Osteoblast (primary cell): ENCODE data around the gene DYRK1B. TPM values are rescaled to one million over a fixed set of nuclear protein-coding genes. Genes with fewer than 3 reads are reported as not detected.

Experiments
- DNase-seq: peaks from one replicate; pipeline ENCODE4 v3.0.0; 2011; ENCODE audit warnings: low spot score, mixed read lengths; ENCODE audit not compliant: insufficient read length; ENCODE audit errors: missing footprints
- H2AFZ ChIP-seq: 2 replicates; pipeline ENCODE4 v1.6.0; 2011; ENCODE audit warnings: mild to moderate bottlenecking, low read length
- H3K27ac ChIP-seq: 2 replicates; pipeline ENCODE4 v1.5.1; 2011; ENCODE audit warnings: mild to moderate bottlenecking, low read depth, low read length, moderate library complexity
- H3K27me3 ChIP-seq: 2 replicates; pipeline ENCODE4 v1.6.0; 2012; ENCODE audit warnings: mild to moderate bottlenecking, control low read depth, inconsistent platforms, low read length, moderate library complexity; ENCODE audit not compliant: insufficient read depth
- H3K36me3 ChIP-seq: 2 replicates; pipeline ENCODE4 v1.5.1; 2011; ENCODE audit warnings: mild to moderate bottlenecking, low read length, control low read depth, moderate library complexity; ENCODE audit not compliant: insufficient read depth
- H3K4me1 ChIP-seq: 2 replicates; pipeline ENCODE4 v1.5.1; 2011; ENCODE audit warnings: mild to moderate bottlenecking, low read length, control low read depth, moderate library complexity; ENCODE audit not compliant: insufficient read depth
- H3K4me2 ChIP-seq: 2 replicates; pipeline ENCODE4 v1.6.0; 2011; ENCODE audit warnings: mild to moderate bottlenecking, low read length; ENCODE audit not compliant: insufficient read depth
- H3K4me3 ChIP-seq: fragments of 200-600 bp; sonication (generic); 3 replicates; pipeline ENCODE4 v1.5.1; 2012; ENCODE audit warnings: mild to moderate bottlenecking, low read length, inconsistent platforms; ENCODE audit not compliant: insufficient read depth
- H3K79me2 ChIP-seq: 2 replicates; pipeline ENCODE4 v1.6.0; 2012; ENCODE audit warnings: mild to moderate bottlenecking, low read length, control low read depth, inconsistent platforms; ENCODE audit not compliant: insufficient read depth
- H3K9me3 ChIP-seq: 2 replicates; pipeline ENCODE4 v1.5.1; 2011; ENCODE audit warnings: low read depth, low read length, control low read depth
- H4K20me1 ChIP-seq: 2 replicates; pipeline ENCODE4 v1.6.0; 2012; ENCODE audit warnings: mild to moderate bottlenecking, low read length, control low read depth; ENCODE audit not compliant: insufficient read depth
- CTCF ChIP-seq: IDR thresholded peaks from 2 replicates; pipeline ENCODE4 v1.5.1; 2011; ENCODE audit warnings: mild to moderate bottlenecking, low read depth, low read length, moderate library complexity; ENCODE audit errors: extremely low read depth
- small RNA-seq: library from RNA; depleted of rRNA; stranded (forward); fragments of <200 nt; gene quantifications from one replicate; pipeline ENCODE3, GENCODE V24; 2012
- total RNA-seq: library from RNA; depleted of rRNA; stranded (reverse); fragments of >200 nt; gene quantifications from 2 replicates; pipeline ENCODE4 v1.2.3, GENCODE V29; 2012

DYRK1B gene
- total RNA-seq, 1 donor: 19.5 TPM

GRCh38 chr19:39792999-39793546 is 40.9 kb downstream of the DYRK1B start:
- H3K36me3 ChIP-seq: no peaks in the 10 kb centered on the region
- H3K4me1 ChIP-seq: no peaks in the 10 kb centered on the region
- DNase-seq: peak; percentile 91
- H3K9me3 ChIP-seq: no peaks in the 10 kb centered on the region
- H4K20me1 ChIP-seq: no peaks in the 10 kb centered on the region
- peak overlapping the region; percentile 82 for H3K4me2 ChIP-seq
- H3K27ac ChIP-seq: no peak overlapping the region
- no peaks in the 10 kb centered on the region for H3K79me2 ChIP-seq
- peak overlapping the region; percentile 96 for H2AFZ ChIP-seq
- TF ChIP-seq CTCF: peak; percentile 94
- peaks cover 18% of the 10 kb centered on the region for H3K27me3 ChIP-seq
- H3K4me3 ChIP-seq: peak overlapping the region; percentile 72

- TF ChIP-seq CTCF: no peak
These were observed 45.7 kb downstream of the DYRK1B start for GRCh38 chr19:39788244-39788643.

GRCh38 chr19:39780894-39781293 is 53.1 kb downstream of the DYRK1B start:
- H3K79me2 ChIP-seq: no peaks in the 10 kb centered on the region
- H3K27me3 ChIP-seq: peaks cover 3% of the 10 kb centered on the region
- no peaks in the 10 kb centered on the region for H3K9me3 ChIP-seq
- no peaks in the 10 kb centered on the region for H3K4me1 ChIP-seq
- no peaks in the 10 kb centered on the region for H4K20me1 ChIP-seq
- H3K4me2 ChIP-seq: no peak overlapping the region
- H3K4me3 ChIP-seq: no peak overlapping the region
- no peak overlapping the region for H2AFZ ChIP-seq
- TF ChIP-seq CTCF: no peak
- no peak for DNase-seq
- no peak overlapping the region for H3K27ac ChIP-seq
- H3K36me3 ChIP-seq: no peaks in the 10 kb centered on the region

More at GRCh38 chr19:39788244-39788643, 45.7 kb downstream of the DYRK1B start:
- Histone ChIP-seq H3K4me3 (no peak overlapping the region), H3K27ac (no peak overlapping the region), H3K4me1 (no peaks in the 10 kb centered on the region), H3K79me2 (no peaks in the 10 kb centered on the region), H3K4me2 (no peak overlapping the region), H3K36me3 (no peaks in the 10 kb centered on the region), H2AFZ (no peak overlapping the region), H3K9me3 (no peaks in the 10 kb centered on the region), H4K20me1 (no peaks in the 10 kb centered on the region), H3K27me3 (no peaks in the 10 kb centered on the region)
- no peak for DNase-seq

GRCh38 chr19:39778763-39779162 is 55.2 kb downstream of the DYRK1B start, which contains the start of gene LEUTX:
LEUTX (plus strand) TSS chr19:39778854; CDS start chr19:39778921, 67 bp downstream.
- Histone ChIP-seq H4K20me1 (no peaks in the 10 kb centered on the region), H3K9me3 (no peaks in the 10 kb centered on the region), H3K27me3 (peaks cover 5% of the 10 kb centered on the region), H3K36me3 (no peaks in the 10 kb centered on the region), H3K4me1 (no peaks in the 10 kb centered on the region), H3K4me3 (no peak within 1 kb of the TSS), H3K27ac (no peak within 1 kb of the TSS), H3K79me2 (no peaks in the 10 kb centered on the region), H3K4me2 (no peak within 1 kb of the TSS), H2AFZ (no peak within 1 kb of the TSS)
- no peak for DNase-seq
- no peak for TF ChIP-seq CTCF

Small RNAs within 50 kb of the gene (small RNA-seq; reads per million reads assigned to genes)
- gene MIR6719: not detected

Other genes starting within 250 kb of the DYRK1B start
- not detected in 2 replicates for gene LGALS13, start 231.6 kb downstream of the DYRK1B start, total RNA-seq
- not detected in 2 replicates for gene LGALS16, start 178.2 kb downstream of the DYRK1B start, total RNA-seq
- gene LGALS14, start 129.7 kb downstream of the DYRK1B start, total RNA-seq: not detected in 2 replicates
- gene CLC, start 96.1 kb downstream of the DYRK1B start, total RNA-seq: not detected in 2 replicates
- gene LEUTX, start 55.3 kb downstream of the DYRK1B start, total RNA-seq: not detected in 2 replicates
- gene FBL, start 12.2 kb upstream of the DYRK1B start, total RNA-seq: 69.0 and 87.2 TPM in 2 replicates
- under 0.01 TPM in 2 replicates for gene FCGBP, start 100.5 kb upstream of the DYRK1B start, total RNA-seq
- 89.9 and 99.5 TPM in 2 replicates for gene PSMC4, start 137.0 kb upstream of the DYRK1B start, total RNA-seq
- gene ZNF546, start 162.9 kb upstream of the DYRK1B start, total RNA-seq: 8.7 and 8.8 TPM in 2 replicates
- gene ZNF780B, start 222.1 kb upstream of the DYRK1B start, total RNA-seq: 14.5 and 17.1 TPM in 2 replicates